IMR-90 (cell line): ENCODE measurements around the gene TRPM7.

Experiments
- CEBPB ChIP-seq: IDR thresholded peaks from 2 replicates; pipeline ENCODE4 v1.6.1; 2012; ENCODE audit warnings: low read depth, low read length, improper control_type of control experiment
- FOS ChIP-seq: fragments of 150-350 bp; IDR thresholded peaks from 2 replicates; pipeline ENCODE4 v1.6.1; 2016; ENCODE audit warnings: low read depth, low read length
- MAFK ChIP-seq: IDR thresholded peaks from 2 replicates; pipeline ENCODE4 v1.6.1; 2012; ENCODE audit warnings: low read depth, low read length, improper control_type of control experiment
- MAZ ChIP-seq: IDR thresholded peaks from 2 replicates; pipeline ENCODE4 v1.6.1; 2012; ENCODE audit warnings: low read depth, mild to moderate bottlenecking, low read length, improper control_type of control experiment, moderate library complexity, borderline replicate concordance
- MXI1 ChIP-seq: IDR thresholded peaks from 2 replicates; pipeline ENCODE4 v1.6.1; 2012; ENCODE audit warnings: low read depth, mild to moderate bottlenecking, low read length, moderate library complexity, borderline replicate concordance
- NFE2L2 ChIP-seq: fragments of 150-350 bp; IDR thresholded peaks from 2 replicates; pipeline ENCODE4 v1.6.1; 2016; ENCODE audit warnings: low read depth, mild to moderate bottlenecking, low read length
- POLR2A ChIP-seq: IDR thresholded peaks from 2 replicates; pipeline ENCODE4 v1.6.1; 2012; ENCODE audit warnings: mild to moderate bottlenecking, low read depth, low read length
- RAD21 ChIP-seq: IDR thresholded peaks from 2 replicates; pipeline ENCODE4 v1.6.1; 2012; ENCODE audit warnings: low read length, improper control_type of control experiment
- RCOR1 ChIP-seq: IDR thresholded peaks from 2 replicates; pipeline ENCODE4 v1.6.1; 2012; ENCODE audit warnings: mild to moderate bottlenecking, low read length, improper control_type of control experiment; ENCODE audit not compliant: insufficient replicate concordance
- SMC3 ChIP-seq: fragments of 150-350 bp; IDR thresholded peaks from 2 replicates; pipeline ENCODE4 v1.6.1; 2016; ENCODE audit warnings: low read depth, mild to moderate bottlenecking, antibody characterized with exemption, low read length, moderate library complexity
- TF ChIP-seq, protein P1 (sequence below): conservative IDR thresholded peaks from 2 replicates; pipeline ENCODE4 v1.5.1; 2012; ENCODE audit warnings: mild to moderate bottlenecking, low read depth, low read length, improper control_type of control experiment
- TF ChIP-seq, protein P2 (sequence below): fragments of 150-350 bp; IDR thresholded peaks from 2 replicates; pipeline ENCODE4 v1.6.1; 2017; ENCODE audit warnings: mild to moderate bottlenecking, antibody characterized with exemption, low read length, low read depth
- TF ChIP-seq, protein P3 (sequence below): fragments of 150-350 bp; IDR thresholded peaks from 2 replicates; pipeline ENCODE4 v1.6.1; 2016; ENCODE audit warnings: low read depth, mild to moderate bottlenecking, low read length, moderate library complexity, borderline replicate concordance

DNA sequence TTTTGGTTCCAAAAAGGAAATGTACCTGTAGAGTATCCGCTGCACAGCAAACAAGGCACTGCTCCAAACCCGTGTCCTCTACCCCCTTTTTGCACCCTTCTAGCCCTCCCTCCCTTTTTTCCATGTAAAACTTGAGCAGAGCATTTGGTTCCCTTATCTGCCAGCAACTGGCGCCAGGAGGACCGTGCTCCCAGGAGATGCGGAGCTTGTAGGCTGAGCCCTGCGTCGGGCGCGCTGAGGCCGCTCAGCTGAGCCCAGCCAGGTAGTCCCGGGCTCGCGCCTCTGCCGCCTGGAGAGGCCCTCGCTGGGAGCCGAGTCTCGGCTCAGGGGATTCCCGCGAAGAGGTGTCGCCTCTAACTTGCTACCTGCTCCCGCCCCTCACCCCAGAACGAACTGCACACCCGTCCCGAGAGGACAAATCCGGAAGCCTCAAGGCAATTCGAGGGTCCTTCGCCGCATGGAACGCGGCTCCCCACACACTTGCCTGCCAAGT, 575 bp downstream of the TRPM7 start:
- TF ChIP-seq RCOR1 = no peak
- TF ChIP-seq FOS = no peak
- TF ChIP-seq, protein P1, sequence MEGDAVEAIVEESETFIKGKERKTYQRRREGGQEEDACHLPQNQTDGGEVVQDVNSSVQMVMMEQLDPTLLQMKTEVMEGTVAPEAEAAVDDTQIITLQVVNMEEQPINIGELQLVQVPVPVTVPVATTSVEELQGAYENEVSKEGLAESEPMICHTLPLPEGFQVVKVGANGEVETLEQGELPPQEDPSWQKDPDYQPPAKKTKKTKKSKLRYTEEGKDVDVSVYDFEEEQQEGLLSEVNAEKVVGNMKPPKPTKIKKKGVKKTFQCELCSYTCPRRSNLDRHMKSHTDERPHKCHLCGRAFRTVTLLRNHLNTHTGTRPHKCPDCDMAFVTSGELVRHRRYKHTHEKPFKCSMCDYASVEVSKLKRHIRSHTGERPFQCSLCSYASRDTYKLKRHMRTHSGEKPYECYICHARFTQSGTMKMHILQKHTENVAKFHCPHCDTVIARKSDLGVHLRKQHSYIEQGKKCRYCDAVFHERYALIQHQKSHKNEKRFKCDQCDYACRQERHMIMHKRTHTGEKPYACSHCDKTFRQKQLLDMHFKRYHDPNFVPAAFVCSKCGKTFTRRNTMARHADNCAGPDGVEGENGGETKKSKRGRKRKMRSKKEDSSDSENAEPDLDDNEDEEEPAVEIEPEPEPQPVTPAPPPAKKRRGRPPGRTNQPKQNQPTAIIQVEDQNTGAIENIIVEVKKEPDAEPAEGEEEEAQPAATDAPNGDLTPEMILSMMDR = no peak
- TF ChIP-seq SMC3 = no peak
- no peak for TF ChIP-seq POLR2A
- no peak for TF ChIP-seq CEBPB
- TF ChIP-seq MAFK = no peak
- no peak for TF ChIP-seq RAD21
- no peak for TF ChIP-seq MAZ
- TF ChIP-seq, protein P2, sequence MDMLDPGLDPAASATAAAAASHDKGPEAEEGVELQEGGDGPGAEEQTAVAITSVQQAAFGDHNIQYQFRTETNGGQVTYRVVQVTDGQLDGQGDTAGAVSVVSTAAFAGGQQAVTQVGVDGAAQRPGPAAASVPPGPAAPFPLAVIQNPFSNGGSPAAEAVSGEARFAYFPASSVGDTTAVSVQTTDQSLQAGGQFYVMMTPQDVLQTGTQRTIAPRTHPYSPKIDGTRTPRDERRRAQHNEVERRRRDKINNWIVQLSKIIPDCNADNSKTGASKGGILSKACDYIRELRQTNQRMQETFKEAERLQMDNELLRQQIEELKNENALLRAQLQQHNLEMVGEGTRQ = no peak
- no peak for TF ChIP-seq MXI1
- TF ChIP-seq, protein P3, sequence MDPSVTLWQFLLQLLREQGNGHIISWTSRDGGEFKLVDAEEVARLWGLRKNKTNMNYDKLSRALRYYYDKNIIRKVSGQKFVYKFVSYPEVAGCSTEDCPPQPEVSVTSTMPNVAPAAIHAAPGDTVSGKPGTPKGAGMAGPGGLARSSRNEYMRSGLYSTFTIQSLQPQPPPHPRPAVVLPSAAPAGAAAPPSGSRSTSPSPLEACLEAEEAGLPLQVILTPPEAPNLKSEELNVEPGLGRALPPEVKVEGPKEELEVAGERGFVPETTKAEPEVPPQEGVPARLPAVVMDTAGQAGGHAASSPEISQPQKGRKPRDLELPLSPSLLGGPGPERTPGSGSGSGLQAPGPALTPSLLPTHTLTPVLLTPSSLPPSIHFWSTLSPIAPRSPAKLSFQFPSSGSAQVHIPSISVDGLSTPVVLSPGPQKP = no peak
- TF ChIP-seq NFE2L2 = no peak
